GM19099 (cell line): ENCODE results near the gene ME3.

Experiments used
- POLR2A ChIP-seq: IDR thresholded peaks from 3 replicates; pipeline ENCODE4 v1.6.1; 2011; ENCODE audit warnings: low read depth; ENCODE audit not compliant: insufficient read length; ENCODE audit errors: extremely low read depth

The ME3 gene

DNA sequence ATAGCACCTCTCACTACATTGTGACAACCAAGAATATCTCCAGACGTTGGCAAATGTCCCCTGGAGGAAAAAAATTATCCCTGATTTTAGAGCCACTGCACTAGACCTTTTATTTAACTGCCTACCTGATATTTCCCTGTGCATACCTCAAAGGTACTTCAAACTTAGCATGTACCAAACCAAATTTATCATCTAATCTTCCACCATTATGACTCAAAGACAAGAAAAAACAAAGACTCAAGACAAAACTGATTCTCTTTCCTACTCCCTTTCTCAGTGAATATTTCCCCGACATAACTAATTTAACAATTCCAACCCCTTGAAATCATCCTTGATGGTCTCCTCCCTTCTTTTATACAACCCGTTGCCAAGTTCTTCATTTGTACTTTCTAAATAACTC lies 161.7 kb downstream of the ME3 start:
- TF ChIP-seq POLR2A, result no peak

- TF ChIP-seq POLR2A, result no peak
Observed at GRCh38 chr11:86510097-86510496, 162.3 kb downstream of the ME3 start.

- TF ChIP-seq POLR2A, result no peak
Observed at GRCh38 chr11:86509588-86509974, 162.8 kb downstream of the ME3 start.

DNA sequence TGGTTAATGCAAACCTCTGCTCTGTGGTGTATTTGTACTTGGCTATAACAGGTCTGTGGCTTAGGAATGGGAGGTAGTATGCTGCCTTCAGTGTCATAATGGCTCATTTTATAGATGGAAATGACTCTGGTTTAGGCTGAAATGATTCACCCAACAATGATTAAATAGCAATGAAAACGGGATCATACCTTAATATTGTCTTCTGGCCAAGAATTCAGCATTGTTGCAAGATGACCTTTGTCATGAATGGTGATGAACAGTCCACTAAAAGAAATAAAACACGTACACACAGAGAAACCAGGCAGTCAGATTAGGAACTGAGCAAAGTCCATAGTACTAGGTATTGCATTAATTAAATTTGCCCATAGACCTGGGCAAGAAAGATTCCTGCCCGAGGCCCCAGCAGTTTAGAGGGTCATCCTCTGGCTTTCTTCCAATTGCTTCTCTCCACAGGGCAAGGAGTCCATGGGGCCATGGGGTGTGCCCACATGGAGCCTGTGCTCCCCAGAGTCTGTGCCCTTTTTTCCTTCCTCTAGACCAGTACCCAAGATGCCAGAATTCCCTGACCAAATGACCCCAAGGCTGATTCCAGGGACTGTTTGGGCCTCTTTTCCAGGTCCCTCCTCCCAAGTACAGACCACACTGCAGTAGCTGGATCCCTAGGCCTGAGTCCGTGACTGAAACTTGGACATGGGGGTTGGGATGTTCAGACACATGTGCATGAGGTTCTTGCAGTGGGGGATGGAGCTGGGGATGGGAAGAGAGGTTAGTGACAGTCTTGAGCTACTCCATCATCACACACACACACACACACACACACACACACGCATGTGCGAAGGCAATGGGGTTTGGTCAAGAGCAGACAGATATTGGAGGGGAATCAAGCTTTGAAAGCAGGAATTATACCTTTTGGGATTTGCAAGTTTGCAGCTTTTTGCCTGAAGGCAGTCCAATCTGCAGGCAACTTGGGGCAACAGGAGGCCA lies 163.5 kb downstream of the ME3 start:
- no peak for TF ChIP-seq POLR2A

DNA sequence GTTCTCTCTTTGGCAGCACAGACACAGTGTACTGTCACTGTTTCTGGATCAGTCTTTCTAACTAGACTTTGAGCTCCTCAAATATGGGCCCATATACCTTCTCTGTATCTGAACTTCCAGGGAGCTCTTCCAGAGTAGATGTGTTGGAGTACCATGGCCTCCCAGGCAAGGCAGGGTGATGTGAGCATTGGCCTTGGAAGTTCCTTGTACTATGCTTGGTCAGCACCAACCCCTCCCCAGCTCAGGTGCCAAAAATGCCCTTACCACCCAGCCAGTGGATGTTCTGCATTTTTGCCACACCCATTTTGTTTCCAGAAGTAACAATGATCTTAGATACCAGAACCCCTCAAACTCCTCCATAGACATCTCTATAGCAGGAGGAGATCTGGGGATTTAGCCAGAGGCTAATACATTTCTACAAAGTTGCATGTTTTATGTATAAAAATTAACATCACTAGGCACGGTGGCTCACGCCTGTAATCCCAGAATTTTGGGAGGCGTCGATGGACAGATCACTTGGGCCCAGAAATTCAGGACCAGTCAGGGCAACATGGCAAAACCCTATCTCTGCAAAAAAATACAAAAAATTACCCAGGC lies 165.1 kb downstream of the ME3 start:
- no peak for TF ChIP-seq POLR2A

DNA sequence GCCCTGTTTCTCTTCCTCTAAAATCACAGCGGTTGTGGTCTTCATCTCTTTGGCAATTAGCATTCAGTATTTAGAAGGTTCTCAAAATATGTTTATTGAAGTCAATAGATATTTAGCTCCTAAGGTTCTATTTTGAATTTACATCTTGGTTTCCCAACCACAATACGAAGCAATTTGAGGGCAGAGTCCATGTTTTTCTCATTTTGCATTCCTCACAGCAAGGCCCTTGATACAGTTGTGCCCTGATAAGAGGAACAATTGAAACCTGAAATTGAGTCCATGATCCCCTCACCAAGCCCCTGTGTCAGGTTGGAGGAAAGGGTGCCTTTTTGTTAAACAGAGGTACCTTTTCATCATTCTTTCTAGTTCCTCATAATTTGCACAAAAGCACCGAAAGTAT lies 166.2 kb downstream of the ME3 start:
- TF ChIP-seq POLR2A, result no peak

DNA sequence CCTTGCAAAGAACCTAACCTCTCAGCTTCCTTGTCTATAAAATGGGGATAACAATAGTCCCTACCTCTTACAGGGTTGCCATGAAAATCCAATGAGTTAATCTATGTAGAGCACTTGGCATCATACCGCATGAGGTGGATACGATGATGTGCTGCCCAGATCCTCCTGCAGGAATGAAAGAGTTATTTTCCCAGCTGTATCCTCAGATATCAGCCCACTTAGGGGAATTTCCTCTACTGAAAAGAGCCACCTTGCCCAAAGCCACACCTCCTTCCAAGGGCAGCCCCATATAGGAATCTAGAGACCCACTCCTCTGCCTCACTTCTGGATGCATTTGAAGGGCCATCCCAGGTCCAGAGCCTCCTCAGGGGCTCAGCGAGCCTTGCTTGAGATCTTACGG lies 169.3 kb downstream of the ME3 start:
- TF ChIP-seq POLR2A, result no peak

DNA sequence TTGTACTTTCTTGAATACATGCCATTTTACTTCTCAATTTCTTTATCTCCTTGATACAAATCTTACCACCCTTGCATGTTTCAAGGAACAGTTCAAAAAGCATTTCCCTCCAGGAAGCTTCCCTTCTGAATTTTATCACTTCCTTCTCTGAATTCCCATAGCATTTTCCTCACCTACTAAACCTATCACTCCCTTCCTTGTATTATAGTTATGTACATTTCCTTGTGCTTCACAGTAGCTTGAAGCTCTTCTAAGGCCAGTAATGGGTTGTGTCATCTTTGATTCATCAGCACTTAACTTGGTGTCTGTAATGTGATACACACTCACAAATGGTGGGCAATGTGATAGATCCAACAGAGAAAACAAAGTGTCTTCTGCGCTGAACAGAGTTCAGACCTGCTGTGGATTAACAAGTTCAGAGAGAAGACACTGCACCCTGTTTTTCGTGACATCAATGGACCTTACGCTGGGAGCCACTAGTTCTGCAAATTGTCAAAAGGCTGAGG lies 170.2 kb downstream of the ME3 start:
- no peak for TF ChIP-seq POLR2A

DNA sequence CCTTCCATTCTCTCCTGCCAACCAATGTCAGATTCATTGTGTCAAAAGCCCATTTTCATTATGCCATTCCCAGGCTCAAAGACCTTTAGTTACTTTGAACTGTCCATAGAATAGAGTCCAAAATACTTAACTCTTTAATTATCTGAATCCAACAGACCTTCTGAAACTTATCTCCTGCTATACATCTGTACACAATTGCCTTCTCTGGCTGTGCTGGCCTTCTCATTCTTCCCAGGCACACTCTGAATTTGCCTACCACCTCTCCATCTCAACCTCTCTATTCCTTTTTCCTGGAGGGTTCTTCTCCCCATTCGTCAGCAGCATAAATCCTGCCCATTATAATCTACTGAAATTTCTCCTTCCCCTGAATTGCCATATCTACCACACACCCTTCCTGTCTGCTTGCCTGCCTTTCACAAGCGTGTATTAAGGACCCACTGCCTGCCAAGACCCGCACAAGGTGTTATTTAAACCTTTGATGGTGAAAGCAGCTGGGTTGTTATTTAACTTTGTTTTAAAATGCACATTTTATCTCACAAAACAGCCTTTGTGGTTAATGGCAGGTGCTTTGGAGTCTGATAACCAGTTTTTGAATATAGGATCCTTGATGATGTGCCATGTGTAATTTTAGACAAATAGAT lies 171.8 kb downstream of the ME3 start:
- TF ChIP-seq POLR2A, result no peak

GRCh38 chr11:86499723-86500129 lies 172.7 kb downstream of the ME3 start:
- no peak for TF ChIP-seq POLR2A

GRCh38 chr11:86497836-86498235 lies 174.6 kb downstream of the ME3 start:
- TF ChIP-seq POLR2A, result no peak

DNA sequence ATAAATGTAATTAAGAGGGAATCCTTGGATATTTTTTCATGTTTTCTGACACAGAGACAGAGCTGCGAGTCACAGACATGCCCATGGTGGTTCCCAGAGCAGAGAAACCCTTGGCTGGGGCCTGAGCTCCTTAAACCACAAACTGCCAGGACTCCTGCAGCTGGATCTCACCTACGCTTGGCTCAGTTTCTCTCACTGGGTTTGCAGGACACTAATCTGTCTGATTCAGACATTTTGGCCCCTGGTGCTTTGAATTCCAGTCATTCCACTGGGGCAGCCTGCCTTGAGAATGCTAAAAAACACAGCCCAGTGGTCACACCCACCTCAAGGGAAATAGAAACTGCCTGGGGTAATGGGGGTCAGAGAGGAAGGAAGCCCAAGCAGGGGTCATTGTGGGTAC lies 175.1 kb downstream of the ME3 start:
- TF ChIP-seq POLR2A, result no peak

- no peak for TF ChIP-seq POLR2A
Observed at GRCh38 chr11:86495351-86495750, 177.1 kb downstream of the ME3 start.

GRCh38 chr11:86492370-86493010 lies 179.9 kb downstream of the ME3 start:
- no peak for TF ChIP-seq POLR2A

- no peak for TF ChIP-seq POLR2A
Observed at GRCh38 chr11:86491027-86491426, 181.4 kb downstream of the ME3 start.
